A549 (cell line): ENCODE measurements around the gene SRSF10. TPM values are rescaled to one million over a fixed set of nuclear protein-coding genes. Genes with fewer than 3 reads are reported as not detected.

Experiments
- ATAC-seq, 2 experiments: fragments of 200-7000 bp in 1 of 2; fragments of >200 bp in 1 of 2; cut with Nextera tagmentation in 1 of 2; cut with Tn5 transposase in 1 of 2; 3 replicates each; pipeline versions ENCODE4 v1.8.0 to v1.9.1; 2018 to 2020; ENCODE audit warnings: mild to moderate bottlenecking in 1 of 2, moderate library complexity in 1 of 2
- CTCF ChIA-PET: fragments of 300-600 bp; sonication (Branson Sonifier 250); formaldehyde crosslinking; extraction: SDS; loops from one replicate; lab custom pipeline; 2021; ENCODE audit warnings: antibody characterized with exemption, inconsistent platforms; lab: Yijun Ruan, JAX
- POLR2A ChIA-PET: fragments of 350-600 bp; formaldehyde crosslinking; extraction: SDS; loops from one replicate; lab custom pipeline; 2021; ENCODE audit warnings: antibody characterized with exemption, inconsistent platforms; lab: Yijun Ruan, JAX
- DNase-seq, 2 experiments: peaks; one replicate each; pipeline versions ENCODE4 v3.0.0 to v3.0.0-alpha.2; 2011 to 2016; ENCODE audit warnings: low read depth in 1 of 2, low spot score in 1 of 2
- FAIRE-seq: peaks from 2 replicates; lab custom pipeline; 2011; peaks lifted over from hg19 to GRCh38; lab: Jason Lieb, UNC
- H3K27ac ChIP-seq, 2 experiments: fragments of >200 bp; sonication (Bioruptor Twin); formaldehyde crosslinking; 3 replicates each; pipeline ENCODE4 v1.5.1; 2016 to 2017
- H3K4me1 ChIP-seq: fragments of >200 bp; sonication (Bioruptor Twin); formaldehyde crosslinking; 3 replicates; pipeline ENCODE4 v1.6.1; 2016
- H3K4me2 ChIP-seq: fragments of >200 bp; sonication (Bioruptor Twin); formaldehyde crosslinking; 3 replicates; pipeline ENCODE4 v1.6.1; 2016
- H3K4me3 ChIP-seq: fragments of >200 bp; sonication (Bioruptor Twin); formaldehyde crosslinking; 3 replicates; pipeline ENCODE4 v1.5.1; 2016
- H3K9me3 ChIP-seq: fragments of >200 bp; sonication (Bioruptor Twin); formaldehyde crosslinking; 3 replicates; pipeline ENCODE4 v1.6.1; 2016
- CHD2 ChIP-seq: fragments of 150-350 bp; IDR thresholded peaks from 2 replicates; pipeline ENCODE4 v1.6.1; 2014; ENCODE audit warnings: low read length; ENCODE audit not compliant: partially characterized antibody
- EHF ChIP-seq: fragments of 250-450 bp; sonication (Bioruptor Pico); IDR thresholded peaks from 2 replicates; pipeline ENCODE4 v1.5.0; 2020; ENCODE audit warnings: mild to moderate bottlenecking
- EHMT2 ChIP-seq: fragments of 200-600 bp; sonication (generic); IDR thresholded peaks from 2 replicates; pipeline ENCODE4 v1.6.1; 2016; ENCODE audit warnings: antibody characterized with exemption, low read depth, mild to moderate bottlenecking, moderate library complexity
- EP300 ChIP-seq, 2 experiments: fragments of >200 bp; sonication (Bioruptor Twin); formaldehyde crosslinking; IDR thresholded peaks; 2 replicates in 1 of 2; 3 replicates in 1 of 2; pipeline ENCODE4 v1.6.1; 2016 to 2017
- FOSB ChIP-seq: fragments of 250-450 bp; sonication (Bioruptor Pico); IDR thresholded peaks from 2 replicates; pipeline ENCODE4 v1.5.0; 2020; ENCODE audit warnings: mild to moderate bottlenecking, moderate library complexity
- HDAC2 ChIP-seq: fragments of 200-600 bp; sonication (generic); IDR thresholded peaks from 2 replicates; pipeline ENCODE4 v1.6.1; 2016
- HEYL ChIP-seq: fragments of 250-450 bp; sonication (Bioruptor Pico); IDR thresholded peaks from 2 replicates; pipeline ENCODE4 v1.8.0; 2021; ENCODE audit warnings: mild to moderate bottlenecking, moderate library complexity
- HOXA7 ChIP-seq: fragments of 250-450 bp; sonication (Bioruptor Pico); IDR thresholded peaks from 2 replicates; pipeline ENCODE4 v1.5.0; 2020; ENCODE audit warnings: mild to moderate bottlenecking, moderate library complexity
- HOXB5 ChIP-seq: fragments of 250-450 bp; sonication (Bioruptor Pico); IDR thresholded peaks from 2 replicates; pipeline ENCODE4 v1.5.0; 2020; ENCODE audit warnings: mild to moderate bottlenecking, moderate library complexity
- JUN ChIP-seq, 2 experiments: fragments of >200 bp; sonication (Bioruptor Twin); formaldehyde crosslinking; IDR thresholded peaks; 2 replicates in 1 of 2; 3 replicates in 1 of 2; pipeline ENCODE4 v1.6.1; 2016 to 2017
- MAFK ChIP-seq: fragments of 450-650 bp; IDR thresholded peaks from 2 replicates; pipeline ENCODE4 v1.6.1; 2014; ENCODE audit not compliant: partially characterized antibody
- NFE2L2 ChIP-seq: fragments of 150-350 bp; conservative IDR thresholded peaks from 2 replicates; pipeline ENCODE4 v1.6.1; 2014; ENCODE audit warnings: low read length
- NR3C1 ChIP-seq: fragments of >200 bp; sonication (Bioruptor Twin); formaldehyde crosslinking; IDR thresholded peaks from 3 replicates; pipeline ENCODE4 v1.6.1; 2017
- POLR2AphosphoS2 ChIP-seq: conservative IDR thresholded peaks from 2 replicates; pipeline ENCODE4 v1.6.1; 2012; ENCODE audit warnings: low read length, improper control_type of control experiment, inconsistent platforms
- RAD21 ChIP-seq, 2 experiments: fragments of >200 bp in 1 of 2; sonication (Bioruptor Twin) in 1 of 2; formaldehyde crosslinking in 1 of 2; IDR thresholded peaks in 1 of 2; conservative IDR thresholded peaks in 1 of 2; 2 replicates in 1 of 2; 3 replicates in 1 of 2; pipeline ENCODE4 v1.6.1; 2012 to 2018; ENCODE audit warnings: inconsistent platforms in 1 of 2
- SMC3 ChIP-seq: fragments of >200 bp; sonication (Bioruptor Twin); formaldehyde crosslinking; IDR thresholded peaks from 3 replicates; pipeline ENCODE4 v1.6.1; 2018; ENCODE audit warnings: inconsistent platforms
- TFCP2L1 ChIP-seq: fragments of 250-450 bp; sonication (Bioruptor Pico); IDR thresholded peaks from 2 replicates; pipeline ENCODE4 v1.5.0; 2021; ENCODE audit warnings: mild to moderate bottlenecking
- TP53 ChIP-seq: fragments of 250-450 bp; sonication (Bioruptor Pico); IDR thresholded peaks from 2 replicates; pipeline ENCODE4 v1.5.0; 2021; ENCODE audit warnings: mild to moderate bottlenecking, moderate library complexity
- ZSCAN20 ChIP-seq: fragments of 250-450 bp; sonication (Bioruptor Pico); IDR thresholded peaks from 2 replicates; pipeline ENCODE4 v1.8.0; 2022; ENCODE audit warnings: mild to moderate bottlenecking, moderate library complexity
- WGBS: methylation state at CpG from one replicate; pipeline ENCODE4 v1.1.6; 2017; ENCODE audit errors: missing lambda C conversion rate; 5-methylcytosine and 5-hydroxymethylcytosine counted together
- polyA plus RNA-seq, 4 experiments: library from polyadenylated mRNA; depleted of rRNA in 3 of 4; stranded (reverse); fragments of >200 nt; fragmentation: RNase III in 1 of 4; extraction: RNeasy Plus Mini Kit Qiagen cat#74134 plus additional on column Dnase treatment in 1 of 4; gene quantifications; 2 replicates in 3 of 4; 3 replicates in 1 of 4; pipeline ENCODE4 v1.2.3, GENCODE V29; 2011 to 2017
- TF ChIP-seq, protein P1 (sequence below): fragments of 250-450 bp; sonication (Bioruptor Pico); IDR thresholded peaks from 2 replicates; pipeline ENCODE4 v1.5.0; 2021; ENCODE audit warnings: mild to moderate bottlenecking, moderate library complexity, borderline replicate concordance
- TF ChIP-seq, protein P2 (sequence below): fragments of >200 bp; sonication (Bioruptor Twin); formaldehyde crosslinking; IDR thresholded peaks from 3 replicates; pipeline ENCODE4 v1.6.1; 2016
- TF ChIP-seq, protein P3 (sequence below): fragments of >200 bp; sonication (Bioruptor Twin); formaldehyde crosslinking; IDR thresholded peaks from 2 replicates; pipeline ENCODE4 v1.6.1; 2016

The SRSF10 gene
- polyA plus RNA-seq, 2 of the 4 experiments (the other 2 are of a cell fraction): 141 to 180 TPM

DNA sequence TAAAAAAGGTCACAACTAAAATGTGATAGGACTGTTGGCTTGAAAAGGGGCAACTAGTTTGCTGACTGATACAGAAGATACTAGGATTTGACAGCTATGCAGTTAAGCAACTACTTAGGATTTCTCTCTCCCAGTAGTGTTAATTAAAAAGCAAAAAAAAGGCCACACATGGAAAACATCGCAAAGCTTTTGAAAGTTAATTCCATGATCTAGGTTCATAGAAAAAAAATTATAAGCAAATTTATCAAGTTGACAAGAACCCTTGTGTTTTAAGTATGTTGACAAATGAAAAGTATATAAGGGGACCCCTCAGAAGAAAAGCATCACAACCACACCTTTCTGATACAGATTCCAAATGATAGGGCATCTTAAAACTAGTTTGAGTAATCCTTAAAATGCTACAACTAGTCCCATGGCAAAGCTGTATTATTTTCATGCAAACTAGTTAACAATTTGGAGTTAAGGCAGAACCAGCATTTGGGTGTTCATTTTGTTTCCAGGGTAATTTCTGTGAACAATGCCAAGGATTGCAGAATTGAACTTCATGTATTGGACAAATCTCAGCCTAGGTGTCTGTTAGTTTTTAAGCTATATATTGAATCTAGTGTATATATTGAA lies 16.4 kb downstream of the SRSF10 start:
- FAIRE-seq: no peak
- Histone ChIP-seq H3K9me3 (no peaks in the 10 kb centered on the region), H3K4me3 (no peak overlapping the region), H3K27ac (no peak overlapping the region), H3K4me1 (peaks cover 50% of the 10 kb centered on the region), H3K4me2 (no peak overlapping the region)
- ChIA-PET POLR2A (interaction anchor here (1.3 to 1.7 kb wide), 2 partner anchors 17 to 55 kb away, joined by 5 read pairs; partner anchors contain the start of gene SRSF10), CTCF (interaction anchor here (0.7 to 1.1 kb wide), 2 partner anchors 65 to 73 kb away, joined by 3 read pairs; no protein-coding TSS in a partner anchor)
- no peak for TF ChIP-seq SMC3
- TF ChIP-seq TP53 (CRISPR knock-in tag): 0 out of 2 replicates have a peak, but pooled peaks have one; percentile 48
- peak; percentile 58; the same call in 1 of the 2 replicates for TF ChIP-seq HOXA7 (CRISPR knock-in tag)
- no peak for TF ChIP-seq EP300 (IDR thresholded peaks at IDR 0.05)
- no peak for TF ChIP-seq NR3C1
- TF ChIP-seq, protein P1, sequence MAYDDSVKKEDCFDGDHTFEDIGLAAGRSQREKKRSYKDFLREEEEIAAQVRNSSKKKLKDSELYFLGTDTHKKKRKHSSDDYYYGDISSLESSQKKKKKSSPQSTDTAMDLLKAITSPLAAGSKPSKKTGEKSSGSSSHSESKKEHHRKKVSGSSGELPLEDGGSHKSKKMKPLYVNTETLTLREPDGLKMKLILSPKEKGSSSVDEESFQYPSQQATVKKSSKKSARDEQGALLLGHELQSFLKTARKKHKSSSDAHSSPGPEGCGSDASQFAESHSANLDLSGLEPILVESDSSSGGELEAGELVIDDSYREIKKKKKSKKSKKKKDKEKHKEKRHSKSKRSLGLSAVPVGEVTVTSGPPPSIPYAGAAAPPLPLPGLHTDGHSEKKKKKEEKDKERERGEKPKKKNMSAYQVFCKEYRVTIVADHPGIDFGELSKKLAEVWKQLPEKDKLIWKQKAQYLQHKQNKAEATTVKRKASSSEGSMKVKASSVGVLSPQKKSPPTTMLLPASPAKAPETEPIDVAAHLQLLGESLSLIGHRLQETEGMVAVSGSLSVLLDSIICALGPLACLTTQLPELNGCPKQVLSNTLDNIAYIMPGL (CRISPR knock-in tag): no peak
- TF ChIP-seq POLR2AphosphoS2: peak; percentile 4; the same call in 1 of the 2 replicates
- 0 out of 2 replicates have a peak, but pooled peaks have one; percentile 37 for TF ChIP-seq TFCP2L1 (CRISPR knock-in tag)
- TF ChIP-seq EHMT2: no peak
- no peak for TF ChIP-seq JUN (IDR thresholded peaks at IDR 0.05)
- TF ChIP-seq FOSB: 0 out of 2 replicates have a peak, but pooled peaks have one; percentile 21
- no peak for TF ChIP-seq ZSCAN20 (CRISPR knock-in tag)
- no peak for TF ChIP-seq RAD21 (conservative IDR thresholded peaks at IDR 0.05 in 1 of 2, IDR thresholded peaks at IDR 0.05 in 1 of 2)
- ATAC-seq: no peak
- 97% methylated on average over 1 of the region's 1 CpG for WGBS
- no peak for DNase-seq

DNA sequence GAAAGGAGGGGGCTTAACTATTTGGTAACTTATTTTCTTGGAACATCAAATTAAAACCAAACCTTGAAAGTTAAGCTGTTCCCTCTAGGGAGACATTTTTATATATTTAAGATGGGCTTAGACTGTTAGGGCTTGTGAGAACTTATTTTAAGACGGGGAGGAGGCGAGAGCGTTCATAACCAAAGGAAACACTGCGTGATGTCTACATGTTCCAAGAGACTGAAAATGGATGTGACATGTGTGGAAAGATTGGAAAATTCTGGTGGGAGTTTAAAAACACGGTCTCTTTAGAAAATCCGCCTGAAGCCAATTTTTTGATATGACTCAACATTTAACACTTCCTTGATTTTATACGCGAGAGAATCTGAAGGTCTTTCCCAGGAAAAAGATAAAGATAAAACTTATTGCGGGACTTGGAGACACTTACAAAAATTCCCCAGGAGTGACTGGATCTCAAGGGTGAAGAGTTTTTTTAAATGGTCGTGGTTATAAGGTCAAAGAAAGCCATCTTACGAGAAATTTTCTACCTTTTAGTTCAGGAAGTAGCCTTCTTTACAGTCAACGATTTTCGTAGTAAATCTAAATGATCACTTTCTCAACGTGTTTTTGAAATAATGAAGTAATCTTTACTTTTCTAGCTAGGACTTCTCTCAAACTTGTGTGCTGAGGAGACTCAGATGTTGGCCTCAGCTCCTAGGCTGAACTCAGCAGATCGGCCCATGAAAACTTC lies 19.7 kb downstream of the SRSF10 start:
- DNase-seq (no peak), ATAC-seq (no peak), FAIRE-seq (no peak)
- H3K4me3 ChIP-seq: peak overlapping the region; percentile 92
- peak overlapping the region; percentile 88 for H3K4me2 ChIP-seq
- peak overlapping the region; percentile 97 to 100 for H3K27ac ChIP-seq
- no peaks in the 10 kb centered on the region for H3K9me3 ChIP-seq
- TF ChIP-seq CHD2 (no peak), HDAC2 (no peak), HEYL (no peak), NFE2L2 (no peak), NR3C1 (no peak), EHF (CRISPR knock-in tag) (no peak), ZSCAN20 (CRISPR knock-in tag) (no peak), MAFK (no peak), HOXB5 (CRISPR knock-in tag) (no peak), POLR2AphosphoS2 (no peak)
- TF ChIP-seq, protein P2, sequence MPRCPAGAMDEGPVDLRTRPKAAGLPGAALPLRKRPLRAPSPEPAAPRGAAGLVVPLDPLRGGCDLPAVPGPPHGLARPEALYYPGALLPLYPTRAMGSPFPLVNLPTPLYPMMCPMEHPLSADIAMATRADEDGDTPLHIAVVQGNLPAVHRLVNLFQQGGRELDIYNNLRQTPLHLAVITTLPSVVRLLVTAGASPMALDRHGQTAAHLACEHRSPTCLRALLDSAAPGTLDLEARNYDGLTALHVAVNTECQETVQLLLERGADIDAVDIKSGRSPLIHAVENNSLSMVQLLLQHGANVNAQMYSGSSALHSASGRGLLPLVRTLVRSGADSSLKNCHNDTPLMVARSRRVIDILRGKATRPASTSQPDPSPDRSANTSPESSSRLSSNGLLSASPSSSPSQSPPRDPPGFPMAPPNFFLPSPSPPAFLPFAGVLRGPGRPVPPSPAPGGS: no peak
- TF ChIP-seq, protein P3, sequence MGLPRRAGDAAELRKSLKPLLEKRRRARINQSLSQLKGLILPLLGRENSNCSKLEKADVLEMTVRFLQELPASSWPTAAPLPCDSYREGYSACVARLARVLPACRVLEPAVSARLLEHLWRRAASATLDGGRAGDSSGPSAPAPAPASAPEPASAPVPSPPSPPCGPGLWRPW: no peak
- ChIA-PET CTCF (interaction anchor here (0.5 to 2.1 kb wide), 4 partner anchors 11 to 84 kb away, joined by 3 to 8 read pairs (median 4); no protein-coding TSS in a partner anchor), POLR2A (interaction anchor here (1.3 to 1.9 kb wide), 5 partner anchors 9 to 160 kb away, joined by 3 to 7 read pairs (median 4); partner anchors contain the start of genes GALE and SRSF10)
- WGBS: 2% methylated on average over 15 of the region's 15 CpGs
- peaks cover 41% of the 10 kb centered on the region for H3K4me1 ChIP-seq
